Measurements from ENCODE around the gene CCDC80.

The CCDC80 gene

DNA sequence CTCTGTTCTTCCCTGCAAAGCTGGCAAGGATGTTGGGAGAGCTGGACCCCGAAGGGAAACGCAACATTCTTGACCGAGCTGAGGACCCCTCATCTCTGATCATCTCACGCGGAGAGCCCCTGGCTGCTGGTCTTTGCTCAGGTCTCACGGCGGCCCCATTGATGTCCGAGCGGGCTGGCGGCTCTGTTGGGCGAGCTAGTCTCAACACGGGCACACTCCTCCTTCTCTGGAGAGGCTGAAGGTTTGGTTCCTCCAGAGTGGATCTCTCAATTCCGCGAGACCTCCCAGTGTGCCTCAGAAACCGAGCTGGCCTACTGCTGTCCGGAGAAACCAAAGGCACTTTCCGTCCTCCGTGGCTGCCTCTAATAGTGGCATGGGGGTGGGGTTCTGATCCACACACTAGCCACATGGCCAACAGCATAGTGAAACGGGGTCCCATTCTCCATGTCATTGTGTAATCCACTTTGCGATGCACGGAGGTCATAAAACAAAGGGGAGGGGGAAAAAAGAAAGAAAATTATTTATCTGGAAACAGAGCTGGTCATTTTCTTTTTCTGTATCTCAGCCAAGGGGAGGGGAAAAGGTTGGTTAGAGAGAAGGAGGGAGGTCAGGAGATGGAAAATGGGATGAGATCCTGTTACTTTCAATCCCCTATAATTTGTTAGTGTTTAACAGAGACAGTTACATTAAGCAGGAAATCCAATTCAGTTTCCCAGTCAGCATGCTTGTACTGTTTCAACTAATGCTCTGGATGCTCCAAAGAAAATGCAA lies 1.3 kb downstream of the CCDC80 start:
- Histone ChIP-seq H3K4me2 (ENCODE audit: low read depth, low read length, poor library complexity, severe bottlenecking) (no peak overlapping the region), H3K79me2 (ENCODE audit: insufficient read depth, low read length) (no peaks in the 10 kb centered on the region), H3F3A (ENCODE audit: low read depth) (no peaks in the 10 kb centered on the region)

DNA sequence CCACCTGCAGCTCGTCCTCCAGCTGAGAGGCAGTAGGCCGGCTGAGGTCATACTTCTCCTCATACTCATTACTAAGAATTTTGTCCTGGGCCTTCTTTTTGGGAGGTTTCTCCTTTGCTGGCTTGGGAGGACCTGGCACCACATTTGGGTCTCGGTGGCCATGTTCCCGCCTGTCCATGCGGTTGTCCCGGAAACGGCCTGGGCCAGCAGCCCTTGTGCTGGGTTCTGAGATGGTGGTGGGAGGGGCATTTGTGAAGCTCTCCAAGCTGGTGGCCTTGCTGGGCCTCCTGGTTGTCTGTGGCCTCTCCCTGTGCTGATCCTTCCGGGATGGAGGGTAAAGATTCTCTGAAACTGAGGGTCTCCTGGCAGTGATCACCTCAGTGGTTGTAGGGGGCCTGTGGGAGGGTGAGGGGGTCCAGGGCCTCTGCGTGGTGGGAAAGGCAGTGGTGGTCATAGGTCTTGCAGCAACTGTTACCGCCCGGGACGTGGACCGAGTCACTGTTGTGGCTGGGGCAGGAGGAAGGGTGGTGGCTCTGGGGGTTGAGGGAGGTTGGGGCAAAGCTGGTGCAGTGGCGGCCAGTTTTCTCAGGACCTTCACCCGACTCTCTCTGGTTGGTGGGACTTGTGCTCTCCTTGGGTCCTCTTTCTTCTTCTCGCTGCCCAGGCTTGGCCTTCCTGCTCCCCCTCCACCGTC lies 2.5 kb downstream of the CCDC80 start:
- H3K79me2 ChIP-seq (ENCODE audit: insufficient read depth, low read length) = no peaks in the 10 kb centered on the region
- no peak overlapping the region for H3K4me2 ChIP-seq (ENCODE audit: low read depth, low read length, poor library complexity, severe bottlenecking)
- no peaks in the 10 kb centered on the region for H3K36me3 ChIP-seq (ENCODE audit: insufficient read depth, low read length)
- TF ChIP-seq, protein P1, sequence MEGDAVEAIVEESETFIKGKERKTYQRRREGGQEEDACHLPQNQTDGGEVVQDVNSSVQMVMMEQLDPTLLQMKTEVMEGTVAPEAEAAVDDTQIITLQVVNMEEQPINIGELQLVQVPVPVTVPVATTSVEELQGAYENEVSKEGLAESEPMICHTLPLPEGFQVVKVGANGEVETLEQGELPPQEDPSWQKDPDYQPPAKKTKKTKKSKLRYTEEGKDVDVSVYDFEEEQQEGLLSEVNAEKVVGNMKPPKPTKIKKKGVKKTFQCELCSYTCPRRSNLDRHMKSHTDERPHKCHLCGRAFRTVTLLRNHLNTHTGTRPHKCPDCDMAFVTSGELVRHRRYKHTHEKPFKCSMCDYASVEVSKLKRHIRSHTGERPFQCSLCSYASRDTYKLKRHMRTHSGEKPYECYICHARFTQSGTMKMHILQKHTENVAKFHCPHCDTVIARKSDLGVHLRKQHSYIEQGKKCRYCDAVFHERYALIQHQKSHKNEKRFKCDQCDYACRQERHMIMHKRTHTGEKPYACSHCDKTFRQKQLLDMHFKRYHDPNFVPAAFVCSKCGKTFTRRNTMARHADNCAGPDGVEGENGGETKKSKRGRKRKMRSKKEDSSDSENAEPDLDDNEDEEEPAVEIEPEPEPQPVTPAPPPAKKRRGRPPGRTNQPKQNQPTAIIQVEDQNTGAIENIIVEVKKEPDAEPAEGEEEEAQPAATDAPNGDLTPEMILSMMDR (conservative IDR thresholded peaks at IDR 0.05; ENCODE audit: low read length) = no peak
- no peak for TF ChIP-seq EZH2phosphoT487 (IDR thresholded peaks at IDR 0.05; ENCODE audit: borderline replicate concordance)
- no peak overlapping the region for H3K9ac ChIP-seq (ENCODE audit: low read depth, low read length, poor library complexity, severe bottlenecking)
- no peaks in the 10 kb centered on the region for H3F3A ChIP-seq (ENCODE audit: low read depth)
- no peak overlapping the region for H2AFZ ChIP-seq (ENCODE audit: low read length)
- H4K20me1 ChIP-seq (ENCODE audit: insufficient read depth, low read length, poor library complexity, severe bottlenecking) = no peaks in the 10 kb centered on the region
- no peak overlapping the region for H3K4me3 ChIP-seq (ENCODE audit: low read length, poor library complexity, severe bottlenecking)
- peaks cover 6% of the 10 kb centered on the region for H3K4me1 ChIP-seq (ENCODE audit: insufficient read depth, low read length, poor library complexity, severe bottlenecking)
- H3K27me3 ChIP-seq (ENCODE audit: insufficient read depth, low read length, poor library complexity, severe bottlenecking) = no peaks in the 10 kb centered on the region
- H3K9me2 ChIP-seq (replicated peaks; ENCODE audit: low read depth, low read length) = no peaks in the 10 kb centered on the region
- no peaks in the 10 kb centered on the region for H3K9me3 ChIP-seq (ENCODE audit: insufficient read depth, low read depth, low read length)

More for the DNA sequence above, 1.3 kb downstream of the CCDC80 start:
- H3K27me3 ChIP-seq (ENCODE audit: insufficient read depth, low read length, poor library complexity, severe bottlenecking) = no peaks in the 10 kb centered on the region
- no peaks in the 10 kb centered on the region for H3K9me3 ChIP-seq (ENCODE audit: insufficient read depth, low read depth, low read length)
- H4K20me1 ChIP-seq (ENCODE audit: insufficient read depth, low read length, poor library complexity, severe bottlenecking) = no peaks in the 10 kb centered on the region
- no peak for TF ChIP-seq EZH2phosphoT487 (IDR thresholded peaks at IDR 0.05; ENCODE audit: borderline replicate concordance)
- TF ChIP-seq, protein P1 (conservative IDR thresholded peaks at IDR 0.05; ENCODE audit: low read length) = no peak
- H3K36me3 ChIP-seq (ENCODE audit: insufficient read depth, low read length) = no peaks in the 10 kb centered on the region
- no peak overlapping the region for H2AFZ ChIP-seq (ENCODE audit: low read length)
- peaks cover 8% of the 10 kb centered on the region for H3K4me1 ChIP-seq (ENCODE audit: insufficient read depth, low read length, poor library complexity, severe bottlenecking)
- H3K9me2 ChIP-seq (replicated peaks; ENCODE audit: low read depth, low read length) = no peaks in the 10 kb centered on the region
- no peak overlapping the region for H3K9ac ChIP-seq (ENCODE audit: low read depth, low read length, poor library complexity, severe bottlenecking)
- no peak overlapping the region for H3K4me3 ChIP-seq (ENCODE audit: low read length, poor library complexity, severe bottlenecking)

DNA sequence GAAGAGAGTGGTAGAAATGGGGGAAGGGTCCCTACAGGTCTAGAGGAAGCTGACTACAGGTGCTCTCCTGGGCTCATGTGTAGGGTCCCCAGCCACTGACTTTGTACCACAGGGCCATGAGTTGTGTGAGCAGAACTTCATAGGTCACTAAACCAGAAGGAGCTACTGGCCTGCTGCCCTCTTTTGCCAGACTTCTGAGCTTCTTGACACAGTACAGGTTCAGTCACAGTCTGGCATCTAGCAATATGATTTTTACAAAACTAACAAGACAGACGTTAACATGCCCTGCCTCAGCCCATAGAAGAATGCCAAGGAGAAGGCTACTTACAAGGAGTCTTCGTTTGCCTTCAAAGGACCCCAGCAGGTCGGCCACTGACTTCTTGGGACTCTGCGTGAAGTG lies 3.2 kb downstream of the CCDC80 start:
- no peaks in the 10 kb centered on the region for H3F3A ChIP-seq (ENCODE audit: low read depth)
- H3K9ac ChIP-seq (ENCODE audit: low read depth, low read length, poor library complexity, severe bottlenecking) = no peak overlapping the region
- H3K9me2 ChIP-seq (replicated peaks; ENCODE audit: low read depth, low read length) = no peaks in the 10 kb centered on the region
- H3K4me3 ChIP-seq (ENCODE audit: low read length, poor library complexity, severe bottlenecking) = no peak overlapping the region
- H3K4me1 ChIP-seq (ENCODE audit: insufficient read depth, low read length, poor library complexity, severe bottlenecking) = no peaks in the 10 kb centered on the region
- H3K79me2 ChIP-seq (ENCODE audit: insufficient read depth, low read length) = no peaks in the 10 kb centered on the region
- no peaks in the 10 kb centered on the region for H3K36me3 ChIP-seq (ENCODE audit: insufficient read depth, low read length)
- no peaks in the 10 kb centered on the region for H3K27me3 ChIP-seq (ENCODE audit: insufficient read depth, low read length, poor library complexity, severe bottlenecking)
- TF ChIP-seq, protein P1 (conservative IDR thresholded peaks at IDR 0.05; ENCODE audit: low read length) = no peak
- TF ChIP-seq EZH2phosphoT487 (IDR thresholded peaks at IDR 0.05; ENCODE audit: borderline replicate concordance) = no peak
- no peaks in the 10 kb centered on the region for H3K9me3 ChIP-seq (ENCODE audit: insufficient read depth, low read depth, low read length)
- H4K20me1 ChIP-seq (ENCODE audit: insufficient read depth, low read length, poor library complexity, severe bottlenecking) = no peaks in the 10 kb centered on the region
- no peak overlapping the region for H3K4me2 ChIP-seq (ENCODE audit: low read depth, low read length, poor library complexity, severe bottlenecking)
- H2AFZ ChIP-seq (ENCODE audit: low read length) = no peak overlapping the region

Data from Loucy (cell line).